ENCODE results near the gene DOCK4.

DNA sequence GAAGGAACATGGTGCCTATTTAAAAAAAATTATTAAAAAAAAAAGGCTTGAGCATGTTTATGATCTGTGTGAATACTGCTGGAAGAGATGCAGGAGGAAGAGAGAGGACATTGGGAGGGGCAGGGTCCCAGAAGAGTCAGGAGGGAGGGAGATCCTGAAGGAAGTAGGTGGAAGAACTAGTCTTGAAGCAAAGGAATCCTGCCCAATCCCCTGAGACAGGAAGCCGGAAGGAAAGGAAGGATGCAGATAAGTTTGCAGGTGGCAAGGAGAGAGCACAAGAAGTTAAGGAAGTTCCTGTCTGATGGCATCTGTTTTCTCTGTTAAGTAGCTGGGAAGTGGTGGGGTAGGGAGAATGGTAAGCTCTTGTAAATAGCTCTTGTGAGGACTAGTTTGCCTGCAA is 318.5 kb downstream of the DOCK4 start:
- TF ChIP-seq POLR2A (IDR thresholded peaks at IDR 0.05) (no peak), EP300 (IDR thresholded peaks at IDR 0.05) (no peak)
- TF ChIP-seq, protein P1, sequence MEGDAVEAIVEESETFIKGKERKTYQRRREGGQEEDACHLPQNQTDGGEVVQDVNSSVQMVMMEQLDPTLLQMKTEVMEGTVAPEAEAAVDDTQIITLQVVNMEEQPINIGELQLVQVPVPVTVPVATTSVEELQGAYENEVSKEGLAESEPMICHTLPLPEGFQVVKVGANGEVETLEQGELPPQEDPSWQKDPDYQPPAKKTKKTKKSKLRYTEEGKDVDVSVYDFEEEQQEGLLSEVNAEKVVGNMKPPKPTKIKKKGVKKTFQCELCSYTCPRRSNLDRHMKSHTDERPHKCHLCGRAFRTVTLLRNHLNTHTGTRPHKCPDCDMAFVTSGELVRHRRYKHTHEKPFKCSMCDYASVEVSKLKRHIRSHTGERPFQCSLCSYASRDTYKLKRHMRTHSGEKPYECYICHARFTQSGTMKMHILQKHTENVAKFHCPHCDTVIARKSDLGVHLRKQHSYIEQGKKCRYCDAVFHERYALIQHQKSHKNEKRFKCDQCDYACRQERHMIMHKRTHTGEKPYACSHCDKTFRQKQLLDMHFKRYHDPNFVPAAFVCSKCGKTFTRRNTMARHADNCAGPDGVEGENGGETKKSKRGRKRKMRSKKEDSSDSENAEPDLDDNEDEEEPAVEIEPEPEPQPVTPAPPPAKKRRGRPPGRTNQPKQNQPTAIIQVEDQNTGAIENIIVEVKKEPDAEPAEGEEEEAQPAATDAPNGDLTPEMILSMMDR (IDR thresholded peaks at IDR 0.05) = no peak
